Measurements from ENCODE around the gene PPP6R2.

DNA sequence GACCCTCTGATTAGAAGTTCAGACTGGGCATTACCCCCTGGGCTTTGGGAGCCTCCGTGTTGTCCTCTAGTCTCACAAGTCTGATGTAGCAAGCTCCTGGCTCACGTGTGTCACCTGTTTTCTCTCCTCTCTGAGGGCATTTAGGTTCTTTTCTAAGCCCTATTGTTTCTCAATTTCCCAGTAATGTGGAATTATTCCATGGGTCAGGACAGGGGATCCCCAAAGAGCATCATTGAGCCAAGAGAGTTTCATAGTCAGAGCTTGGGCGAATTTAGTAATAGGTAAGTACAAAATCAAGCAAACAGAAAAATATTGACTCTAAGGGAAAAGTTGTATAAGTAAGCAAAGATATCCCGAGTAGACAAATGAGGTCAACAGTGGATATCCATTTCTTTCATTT, 57.3 kb downstream of the PPP6R2 start:
- TF ChIP-seq, protein P1, sequence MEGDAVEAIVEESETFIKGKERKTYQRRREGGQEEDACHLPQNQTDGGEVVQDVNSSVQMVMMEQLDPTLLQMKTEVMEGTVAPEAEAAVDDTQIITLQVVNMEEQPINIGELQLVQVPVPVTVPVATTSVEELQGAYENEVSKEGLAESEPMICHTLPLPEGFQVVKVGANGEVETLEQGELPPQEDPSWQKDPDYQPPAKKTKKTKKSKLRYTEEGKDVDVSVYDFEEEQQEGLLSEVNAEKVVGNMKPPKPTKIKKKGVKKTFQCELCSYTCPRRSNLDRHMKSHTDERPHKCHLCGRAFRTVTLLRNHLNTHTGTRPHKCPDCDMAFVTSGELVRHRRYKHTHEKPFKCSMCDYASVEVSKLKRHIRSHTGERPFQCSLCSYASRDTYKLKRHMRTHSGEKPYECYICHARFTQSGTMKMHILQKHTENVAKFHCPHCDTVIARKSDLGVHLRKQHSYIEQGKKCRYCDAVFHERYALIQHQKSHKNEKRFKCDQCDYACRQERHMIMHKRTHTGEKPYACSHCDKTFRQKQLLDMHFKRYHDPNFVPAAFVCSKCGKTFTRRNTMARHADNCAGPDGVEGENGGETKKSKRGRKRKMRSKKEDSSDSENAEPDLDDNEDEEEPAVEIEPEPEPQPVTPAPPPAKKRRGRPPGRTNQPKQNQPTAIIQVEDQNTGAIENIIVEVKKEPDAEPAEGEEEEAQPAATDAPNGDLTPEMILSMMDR (IDR thresholded peaks at IDR 0.05): no peak
- TF ChIP-seq POLR2A (IDR thresholded peaks at IDR 0.05) (no peak), EP300 (IDR thresholded peaks at IDR 0.05) (no peak), POLR2AphosphoS5 (IDR thresholded peaks at IDR 0.05) (no peak)
